Measurements from ENCODE around the gene LGR5.

Gene LGR5

DNA sequence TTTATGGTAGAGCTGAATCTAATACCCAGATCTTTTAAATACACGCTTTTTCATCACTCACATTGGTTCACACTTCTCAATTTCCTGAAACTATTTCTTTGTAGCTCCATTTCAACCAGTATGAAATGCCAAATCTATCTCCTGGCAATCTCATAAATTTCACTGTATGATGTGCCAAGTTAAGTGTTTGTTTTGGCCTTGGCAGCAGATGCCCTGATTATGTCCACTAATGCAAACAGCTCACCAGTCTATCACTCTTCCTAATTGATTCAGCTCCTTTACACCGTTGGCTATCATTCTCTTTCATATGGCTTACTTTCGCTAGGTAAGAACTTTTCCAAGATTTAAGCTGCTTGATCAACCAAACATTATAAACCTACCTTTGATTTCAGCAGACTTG is 165.4 kb downstream of the LGR5 start:
- no peak for DNase-seq

DNA sequence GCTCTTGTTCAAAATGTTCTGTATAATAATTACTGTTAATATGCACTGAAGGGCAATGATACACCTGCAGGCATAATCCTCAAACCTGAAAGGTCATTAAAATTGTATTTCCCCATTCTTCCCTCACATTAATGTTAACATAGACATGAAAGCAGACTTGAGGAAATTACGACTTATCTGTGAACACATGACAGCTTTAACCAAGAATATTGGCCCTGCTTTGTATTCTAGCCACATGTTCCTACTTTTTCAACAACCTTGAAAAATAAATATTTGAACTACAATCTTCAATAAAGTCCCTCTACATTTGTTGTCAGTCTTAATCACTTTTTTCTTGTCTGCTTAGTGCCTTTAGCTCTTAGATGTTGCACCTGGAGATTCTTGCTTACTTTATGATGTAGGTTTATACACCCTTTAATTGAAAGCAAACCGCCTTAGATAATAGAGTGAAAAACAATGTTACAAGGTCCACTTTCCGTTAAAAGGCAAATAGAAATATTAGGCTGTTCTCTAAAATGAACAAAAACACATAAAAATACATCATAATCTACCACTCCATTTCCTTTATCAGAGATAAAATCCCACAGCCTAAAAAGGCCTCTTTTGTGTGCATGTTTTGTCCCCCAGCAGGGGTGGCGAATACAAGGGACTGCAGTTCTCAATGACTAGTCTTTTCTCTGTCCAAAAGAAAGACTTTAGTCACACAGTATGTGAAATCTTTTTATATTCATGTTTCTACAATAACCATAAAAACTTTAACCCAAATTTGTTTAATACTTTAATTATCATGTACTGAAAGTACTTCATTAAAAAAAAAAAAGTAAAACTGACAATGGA is 168.1 kb downstream of the LGR5 start:
- DNase-seq = no peak

DNA sequence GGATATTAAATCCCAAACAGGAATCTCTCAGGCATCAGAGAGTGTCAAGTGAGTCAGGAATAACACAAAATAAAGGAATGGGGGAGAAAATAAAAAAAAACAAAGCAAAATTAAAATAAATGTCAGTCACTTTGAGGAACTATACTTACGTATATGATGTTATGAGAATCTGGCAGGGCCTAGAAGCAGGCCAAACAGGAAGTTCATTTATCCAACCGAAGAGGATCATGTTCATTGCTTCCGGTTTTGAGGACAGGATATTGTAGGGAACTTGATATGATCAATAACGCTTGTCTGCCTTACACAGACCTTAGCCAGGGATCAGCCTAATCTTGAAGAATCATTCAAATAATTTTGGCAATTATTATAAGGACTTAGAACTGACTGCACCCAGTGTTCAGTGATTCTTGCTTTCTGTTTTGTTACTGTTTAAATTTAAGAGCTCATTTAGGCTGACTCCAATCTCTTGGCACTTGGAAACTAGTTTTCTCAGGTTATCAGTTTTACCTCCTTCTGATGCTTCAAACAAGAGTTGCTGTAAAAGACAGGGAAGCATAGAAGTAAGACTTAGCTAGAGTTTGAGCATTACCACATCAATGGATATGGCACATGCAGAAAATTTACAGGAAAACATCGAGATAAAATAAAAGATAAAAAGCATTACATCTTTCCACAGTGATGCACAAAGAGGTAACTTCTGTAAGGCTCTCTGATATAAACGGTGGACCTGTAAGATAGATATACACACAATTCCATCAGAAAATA is 170.6 kb downstream of the LGR5 start:
- DNase-seq = no peak

GRCh38 chr12:71621938-71622337 is 182.3 kb downstream of the LGR5 start:
- DNase-seq = no peak

DNA sequence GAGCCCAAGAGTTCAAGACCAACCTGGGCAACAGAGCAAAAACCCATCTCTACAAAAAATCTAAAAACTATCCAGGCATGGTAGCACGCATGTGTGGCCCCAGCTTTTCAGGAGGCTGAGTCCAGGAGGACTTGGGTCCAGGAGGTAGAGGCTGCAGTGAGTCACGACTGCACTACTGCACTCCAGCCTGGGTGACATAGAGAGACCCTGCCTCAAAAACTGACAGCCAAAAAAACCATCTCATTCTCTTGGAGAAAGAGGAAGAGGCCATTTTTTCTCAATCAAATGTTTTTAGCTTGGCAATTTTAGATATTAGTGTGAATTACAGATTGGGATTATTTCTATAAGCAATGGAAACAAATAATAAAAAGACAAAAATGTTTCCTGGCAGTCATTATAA is 185.9 kb downstream of the LGR5 start:
- DNase-seq = no peak

- no peak for DNase-seq
Measured at GRCh38 chr12:71626098-71626497, 186.5 kb downstream of the LGR5 start.

DNA sequence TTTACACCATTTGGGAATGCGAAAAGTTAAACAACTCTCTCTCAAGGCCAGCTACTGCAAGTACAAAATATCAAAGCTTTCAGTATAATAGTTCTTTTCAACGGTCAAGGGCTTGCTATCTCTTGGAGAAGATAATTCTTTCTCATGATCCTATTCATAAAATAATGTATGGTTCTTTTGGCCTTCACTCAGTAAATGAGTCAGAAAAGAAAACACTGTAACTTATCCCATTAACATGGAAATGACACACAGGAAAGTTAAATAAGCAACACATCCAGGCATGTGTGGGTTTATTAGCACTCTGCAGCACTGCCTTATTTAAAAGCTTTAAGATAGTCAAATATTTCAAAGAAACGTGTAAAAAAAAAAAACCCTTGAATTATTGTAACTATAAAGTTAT is 187.2 kb downstream of the LGR5 start:
- DNase-seq = no peak

GRCh38 chr12:71627438-71628002 is 187.9 kb downstream of the LGR5 start:
- no peak for DNase-seq
